ENCODE measurements around the gene SERTAD3.

DNA sequence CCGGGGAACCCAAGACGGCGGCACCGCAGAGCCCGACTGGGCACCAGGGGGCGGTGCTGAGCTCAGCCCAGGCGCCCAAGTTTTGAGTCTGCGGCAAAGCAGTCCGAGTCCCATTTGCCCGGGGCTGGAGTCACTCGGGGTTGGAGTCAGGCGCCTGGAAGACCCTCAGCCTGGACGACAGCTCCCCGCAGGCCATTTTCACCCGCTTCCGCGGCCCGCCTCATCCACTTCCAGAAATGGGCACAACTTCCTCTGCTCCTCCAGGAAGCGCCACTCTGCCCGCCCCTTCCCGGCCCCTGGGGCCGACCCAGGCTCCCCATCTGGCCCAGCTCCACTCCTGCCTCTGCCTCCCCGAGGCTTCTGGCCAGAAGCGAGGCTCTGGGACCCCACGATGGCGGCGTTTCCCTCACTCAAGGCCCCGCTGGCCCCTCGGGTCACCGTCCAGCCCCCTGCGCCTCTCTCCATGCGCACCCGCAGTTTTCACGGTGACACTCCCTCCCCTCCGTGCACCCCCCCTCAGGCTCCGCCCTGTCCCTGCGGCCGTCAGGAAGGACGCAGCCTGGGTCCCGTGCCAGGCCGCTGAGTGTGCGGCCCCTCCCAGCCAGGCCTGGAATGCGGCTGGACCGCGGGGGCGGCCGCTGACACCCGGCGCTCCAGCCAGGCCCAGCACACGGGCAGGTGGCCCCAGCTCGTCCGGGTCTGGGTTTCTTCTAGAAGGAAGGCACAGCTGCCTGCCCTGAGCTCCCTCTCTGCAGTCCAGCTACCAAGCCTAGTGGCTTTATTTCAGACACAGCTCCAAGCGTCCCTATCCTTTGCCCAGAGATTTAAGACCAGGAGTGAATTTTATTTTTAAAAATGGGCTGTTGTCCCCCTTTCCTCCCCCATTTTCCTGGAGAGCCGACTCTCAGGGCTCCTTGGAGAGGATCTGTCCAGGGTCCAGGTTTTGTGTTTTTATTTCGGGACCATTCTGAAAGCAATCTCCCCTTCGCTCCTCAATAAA, 23.1 kb downstream of the SERTAD3 start:
- TF ChIP-seq, protein P1, sequence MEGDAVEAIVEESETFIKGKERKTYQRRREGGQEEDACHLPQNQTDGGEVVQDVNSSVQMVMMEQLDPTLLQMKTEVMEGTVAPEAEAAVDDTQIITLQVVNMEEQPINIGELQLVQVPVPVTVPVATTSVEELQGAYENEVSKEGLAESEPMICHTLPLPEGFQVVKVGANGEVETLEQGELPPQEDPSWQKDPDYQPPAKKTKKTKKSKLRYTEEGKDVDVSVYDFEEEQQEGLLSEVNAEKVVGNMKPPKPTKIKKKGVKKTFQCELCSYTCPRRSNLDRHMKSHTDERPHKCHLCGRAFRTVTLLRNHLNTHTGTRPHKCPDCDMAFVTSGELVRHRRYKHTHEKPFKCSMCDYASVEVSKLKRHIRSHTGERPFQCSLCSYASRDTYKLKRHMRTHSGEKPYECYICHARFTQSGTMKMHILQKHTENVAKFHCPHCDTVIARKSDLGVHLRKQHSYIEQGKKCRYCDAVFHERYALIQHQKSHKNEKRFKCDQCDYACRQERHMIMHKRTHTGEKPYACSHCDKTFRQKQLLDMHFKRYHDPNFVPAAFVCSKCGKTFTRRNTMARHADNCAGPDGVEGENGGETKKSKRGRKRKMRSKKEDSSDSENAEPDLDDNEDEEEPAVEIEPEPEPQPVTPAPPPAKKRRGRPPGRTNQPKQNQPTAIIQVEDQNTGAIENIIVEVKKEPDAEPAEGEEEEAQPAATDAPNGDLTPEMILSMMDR (IDR thresholded peaks at IDR 0.05): peak; percentile 91 to 95 (median 94)
- TF ChIP-seq POLR2A (IDR thresholded peaks at IDR 0.05): peak; percentile 92 to 93
